CD4-positive, alpha-beta T cell (primary cell): ENCODE measurements around the gene ESRP2. TPM values are rescaled to one million over a fixed set of nuclear protein-coding genes. Genes with fewer than 3 reads are reported as not detected.
A peak's percentile ranks its signal among the peaks of the same experiment; 100 is the strongest.

Experiments used
- ATAC-seq: fragments of 200-7000 bp; cut with Tn5 transposase; one replicate; pipeline ENCODE4 v1.10.0; 2022; ENCODE audit warnings: mild to moderate bottlenecking; ENCODE audit not compliant: poor library complexity
- CTCF ChIA-PET: fragments of 350-600 bp; sonication (Branson Sonifier 250); formaldehyde crosslinking; loops from one replicate; lab custom pipeline; 2021; ENCODE audit warnings: antibody characterized with exemption, inconsistent platforms; lab: Charles Lee
- POLR2A ChIA-PET: fragments of 350-600 bp; sonication (Branson Sonifier 250); formaldehyde crosslinking; loops from one replicate; lab custom pipeline; 2021; ENCODE audit warnings: antibody characterized with exemption, inconsistent platforms; lab: Charles Lee
- DNase-seq, 14 experiments: peaks; one replicate each; pipeline ENCODE4 v3.0.0-alpha.2; 2013 to 2020; ENCODE audit warnings: mixed read lengths in 2 of 14
- H3K27ac ChIP-seq, 2 donors: one replicate each; pipeline versions ENCODE4 v1.5.1 to v1.7.0; 2013; ENCODE audit warnings: low read length in 2 of 2, low read depth in 1 of 2, mild to moderate bottlenecking in 1 of 2
- H3K27me3 ChIP-seq, 2 experiments: 1 replicate in 1 of 2; 2 replicates in 1 of 2; pipeline versions ENCODE4 v1.6.1 to v1.7.0; 2013; ENCODE audit warnings: low read length in 2 of 2, control low read depth in 1 of 2, mild to moderate bottlenecking in 1 of 2, moderate library complexity in 1 of 2; ENCODE audit not compliant: insufficient read depth in 2 of 2, control insufficient read depth in 1 of 2
- H3K36me3 ChIP-seq: one replicate; pipeline ENCODE4 v1.6.1; 2013; ENCODE audit warnings: low read length, control low read depth; ENCODE audit not compliant: insufficient read depth
- H3K4me1 ChIP-seq: one replicate; pipeline ENCODE4 v1.6.1; 2013; ENCODE audit warnings: low read length, control low read depth; ENCODE audit not compliant: insufficient read depth
- H3K4me3 ChIP-seq: one replicate; pipeline ENCODE4 v1.5.1; 2013; ENCODE audit warnings: mild to moderate bottlenecking, low read length, moderate library complexity
- H3K9me3 ChIP-seq, 2 experiments: 1 replicate in 1 of 2; 2 replicates in 1 of 2; pipeline versions ENCODE4 v1.6.1 to v1.7.0; 2013; ENCODE audit warnings: low read length in 2 of 2, mild to moderate bottlenecking in 2 of 2, control low read depth in 1 of 2, moderate library complexity in 1 of 2; ENCODE audit not compliant: control insufficient read depth in 1 of 2, insufficient read depth in 1 of 2
- H3K27ac Mint-ChIP-seq: one replicate; pipeline ENCODE4 v1.8.0; 2020; ENCODE audit warnings: mixed read lengths
- H3K27me3 Mint-ChIP-seq: one replicate; pipeline ENCODE4 v1.8.0; 2021; ENCODE audit warnings: mixed read lengths
- H3K36me3 Mint-ChIP-seq: one replicate; pipeline ENCODE4 v1.8.0; 2021; ENCODE audit warnings: low read depth, mixed read lengths
- H3K4me1 Mint-ChIP-seq: one replicate; pipeline ENCODE4 v1.8.0; 2021; ENCODE audit warnings: low read depth, mixed read lengths
- H3K4me3 Mint-ChIP-seq: one replicate; pipeline ENCODE4 v1.8.0; 2020; ENCODE audit warnings: mild to moderate bottlenecking, mixed read lengths
- H3K9me3 Mint-ChIP-seq: one replicate; pipeline ENCODE4 v1.8.0; 2020; ENCODE audit warnings: mixed read lengths
- intact Hi-C, 2 experiments: fragments of 100-400 bp; cut with DNase I in 1 of 2; cut with micrococcal nuclease in 1 of 2; formaldehyde crosslinking; loops; one replicate each; pipeline versions ENCODE4 v1.15.1 to v1.9.0; 2023 to 2025; cut with DNase I, micrococcal nuclease
- total RNA-seq, 174 experiments: library from RNA in 2 of 174; stranded (reverse) in 2 of 174; gene quantifications; one replicate each; pipeline ENCODE4 v1.2.3 and lab custom pipeline; 2021 to 2026
- TF ChIP-seq, protein P1 (sequence below): fragments of 200-600 bp; IDR thresholded peaks from one replicate; pipeline ENCODE4 v1.8.0; 2022; ENCODE audit warnings: antibody characterized with exemption, mild to moderate bottlenecking

ESRP2 gene
- total RNA-seq, 2 experiments from 2014 or later = not detected

- peaks cover 39% of the 10 kb centered on the region for H3K4me1 Mint-ChIP-seq
- peaks cover 30% of the 10 kb centered on the region for H3K36me3 Mint-ChIP-seq
- no peak overlapping the region for H3K4me3 Mint-ChIP-seq
- TF ChIP-seq, protein P1, sequence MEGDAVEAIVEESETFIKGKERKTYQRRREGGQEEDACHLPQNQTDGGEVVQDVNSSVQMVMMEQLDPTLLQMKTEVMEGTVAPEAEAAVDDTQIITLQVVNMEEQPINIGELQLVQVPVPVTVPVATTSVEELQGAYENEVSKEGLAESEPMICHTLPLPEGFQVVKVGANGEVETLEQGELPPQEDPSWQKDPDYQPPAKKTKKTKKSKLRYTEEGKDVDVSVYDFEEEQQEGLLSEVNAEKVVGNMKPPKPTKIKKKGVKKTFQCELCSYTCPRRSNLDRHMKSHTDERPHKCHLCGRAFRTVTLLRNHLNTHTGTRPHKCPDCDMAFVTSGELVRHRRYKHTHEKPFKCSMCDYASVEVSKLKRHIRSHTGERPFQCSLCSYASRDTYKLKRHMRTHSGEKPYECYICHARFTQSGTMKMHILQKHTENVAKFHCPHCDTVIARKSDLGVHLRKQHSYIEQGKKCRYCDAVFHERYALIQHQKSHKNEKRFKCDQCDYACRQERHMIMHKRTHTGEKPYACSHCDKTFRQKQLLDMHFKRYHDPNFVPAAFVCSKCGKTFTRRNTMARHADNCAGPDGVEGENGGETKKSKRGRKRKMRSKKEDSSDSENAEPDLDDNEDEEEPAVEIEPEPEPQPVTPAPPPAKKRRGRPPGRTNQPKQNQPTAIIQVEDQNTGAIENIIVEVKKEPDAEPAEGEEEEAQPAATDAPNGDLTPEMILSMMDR = no peak
- Histone ChIP-seq H3K27ac (peak overlapping the region; percentile 47 to 61), H3K4me1 (peaks cover 23% of the 10 kb centered on the region), H3K9me3 (no peaks in the 10 kb centered on the region), H3K36me3 (peaks cover 68% of the 10 kb centered on the region), H3K4me3 (no peak overlapping the region), H3K27me3 (no peaks in the 10 kb centered on the region)
- intact Hi-C loops = loop anchor here (5.0 kb wide), 3 partner anchors 50 to 705 kb away; partner anchors contain the start of gene NRN1L (in 1 of the 2)
- H3K9me3 Mint-ChIP-seq = no peaks in the 10 kb centered on the region
- peak overlapping the region; percentile 47 for H3K27ac Mint-ChIP-seq
- peak; percentile 28 for ATAC-seq
- POLR2A ChIA-PET = interaction anchor here (0.6 to 1.9 kb wide), 6 partner anchors 10 to 142 kb away, joined by 3 to 10 read pairs (median 3); partner anchors contain the start of genes ESRP2 and NFATC3
- CTCF ChIA-PET = interaction anchor here (0.6 to 2.9 kb wide), 9 partner anchors 10 to 1599 kb away, joined by 3 to 20 read pairs (median 3); partner anchors contain the start of genes ATP6V0D1 and SLC7A6
- no peaks in the 10 kb centered on the region for H3K27me3 Mint-ChIP-seq
- peak in 3 of 14 experiments; percentile 21 to 43 (median 29) for DNase-seq
Measured at GRCh38 chr16:68227183-68227793, 8.6 kb downstream of the ESRP2 start.

GRCh38 chr16:68226116-68226515 is 9.8 kb downstream of the ESRP2 start:
- POLR2A ChIA-PET = interaction anchor here (1.9 kb wide), 1 partner anchor 11 kb away, joined by 10 read pairs; the partner anchor contains the start of gene ESRP2
- intact Hi-C loops = loop anchor here (5.0 kb wide), 3 partner anchors 49 to 704 kb away; partner anchors contain the start of gene NRN1L (in 1 of the 2)
- peaks cover 45% of the 10 kb centered on the region for H3K4me1 Mint-ChIP-seq

DNA sequence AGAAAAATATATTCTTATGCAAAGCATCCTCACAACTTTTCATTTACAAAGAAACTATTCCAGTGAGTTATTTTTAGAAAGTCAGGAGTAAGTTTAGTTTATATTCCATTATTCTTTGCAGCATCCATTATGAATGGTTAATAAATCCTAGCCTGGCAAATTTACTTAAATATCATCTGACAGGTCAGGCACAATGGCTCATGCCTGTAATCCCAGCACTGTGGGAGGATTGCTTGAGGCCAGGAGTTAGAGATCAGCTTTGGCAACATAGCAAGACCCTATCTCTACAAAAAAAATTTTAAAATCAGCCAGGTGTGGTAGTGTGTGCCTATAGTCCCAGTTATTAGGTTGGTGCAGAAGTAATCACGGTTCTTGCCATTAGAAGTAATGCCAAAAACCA is 12.9 kb downstream of the ESRP2 start:
- no peaks in the 10 kb centered on the region for H3K27me3 Mint-ChIP-seq
- H3K36me3 Mint-ChIP-seq = peaks cover 43% of the 10 kb centered on the region
- Histone ChIP-seq H3K27ac (no peak overlapping the region), H3K4me1 (peaks cover 19% of the 10 kb centered on the region), H3K27me3 (no peaks in the 10 kb centered on the region), H3K9me3 (no peaks in the 10 kb centered on the region), H3K36me3 (peaks cover 69% of the 10 kb centered on the region), H3K4me3 (no peak overlapping the region)
- ChIA-PET POLR2A (interaction anchor here (1.1 kb wide), 1 partner anchor 8 kb away, joined by 3 read pairs; no protein-coding TSS in a partner anchor), CTCF (interaction anchor here (1.4 kb wide), 1 partner anchor 52 kb away, joined by 3 read pairs; no protein-coding TSS in a partner anchor)
- no peak for DNase-seq
- H3K4me1 Mint-ChIP-seq = peaks cover 36% of the 10 kb centered on the region
- intact Hi-C loops = no loop called here
- no peaks in the 10 kb centered on the region for H3K9me3 Mint-ChIP-seq
- no peak overlapping the region for H3K4me3 Mint-ChIP-seq
- H3K27ac Mint-ChIP-seq = peak overlapping the region; percentile 69
- TF ChIP-seq, protein P1 = no peak
- no peak for ATAC-seq

More at GRCh38 chr16:68226116-68226515, 9.8 kb downstream of the ESRP2 start:
- Histone ChIP-seq H3K27me3 (no peaks in the 10 kb centered on the region), H3K27ac (no peak overlapping the region), H3K36me3 (peaks cover 77% of the 10 kb centered on the region), H3K4me3 (no peak overlapping the region), H3K9me3 (no peaks in the 10 kb centered on the region), H3K4me1 (peaks cover 23% of the 10 kb centered on the region)
- peak overlapping the region; percentile 47 for H3K27ac Mint-ChIP-seq
- H3K36me3 Mint-ChIP-seq = peaks cover 39% of the 10 kb centered on the region
- no peak for ATAC-seq
- CTCF ChIA-PET = interaction anchor here (2.9 kb wide), 1 partner anchor 133 kb away, joined by 20 read pairs; no protein-coding TSS in a partner anchor
- no peaks in the 10 kb centered on the region for H3K27me3 Mint-ChIP-seq
- no peak overlapping the region for H3K4me3 Mint-ChIP-seq
- H3K9me3 Mint-ChIP-seq = no peaks in the 10 kb centered on the region
- TF ChIP-seq, protein P1 = no peak
- DNase-seq = no peak
